Stimulated activated naive CD8-positive, alpha-beta T cell treated with anti-CD3 and anti-CD28 coated beads, Interleukin-15, Interleukin-2, amounts not matched to agents 100 ng/mL and 50 ng/mL, for 24 hours (primary cell): ENCODE data around the gene PPP4R3A.
"Not testable (repeated sequence)": the region's sequence is repeated elsewhere in the genome, so short reads cannot be mapped to it uniquely, and the experiment has no call there.

ENCODE experiments used
- H3K27ac Mint-ChIP-seq: one replicate; pipeline ENCODE4 v1.8.0; 2021; ENCODE audit warnings: mild to moderate bottlenecking, mixed read lengths
- H3K27me3 Mint-ChIP-seq: one replicate; pipeline ENCODE4 v1.8.0; 2021; ENCODE audit warnings: mixed read lengths
- H3K36me3 Mint-ChIP-seq: one replicate; pipeline ENCODE4 v1.8.0; 2021; ENCODE audit warnings: low read depth, mixed read lengths
- H3K4me1 Mint-ChIP-seq: one replicate; pipeline ENCODE4 v1.8.0; 2021; ENCODE audit warnings: low read depth, mixed read lengths
- H3K4me3 Mint-ChIP-seq: one replicate; pipeline ENCODE4 v1.8.0; 2021; ENCODE audit warnings: mild to moderate bottlenecking, mixed read lengths
- H3K9me3 Mint-ChIP-seq: one replicate; pipeline ENCODE4 v1.8.0; 2021; ENCODE audit warnings: mixed read lengths

The PPP4R3A gene

GRCh38 chr14:91510171-91511042 is at the start of gene PPP4R3A:
TSS of gene PPP4R3A (minus strand) at chr14:91510310. CDS start at chr14:91509647, 663 bp downstream.
- Mint-ChIP-seq H3K27ac (peak within 1 kb of the TSS; percentile 100), H3K4me1 (peaks cover 31% of the 10 kb centered on the region), H3K9me3 (no peaks in the 10 kb centered on the region)

GRCh38 chr14:91555531-91555930 is 45.4 kb upstream of the PPP4R3A start:
- H3K27ac Mint-ChIP-seq = no peak overlapping the region
- no peaks in the 10 kb centered on the region for H3K36me3 Mint-ChIP-seq
- peaks cover 6% of the 10 kb centered on the region for H3K27me3 Mint-ChIP-seq
- peaks cover 4% of the 10 kb centered on the region for H3K9me3 Mint-ChIP-seq
- no peak overlapping the region for H3K4me3 Mint-ChIP-seq
- no peaks in the 10 kb centered on the region for H3K4me1 Mint-ChIP-seq

More at GRCh38 chr14:91510171-91511042, at the start of gene PPP4R3A:
- H3K4me3 Mint-ChIP-seq = peak within 1 kb of the TSS; percentile 99
- peaks cover 32% of the 10 kb centered on the region for H3K36me3 Mint-ChIP-seq
- no peaks in the 10 kb centered on the region for H3K27me3 Mint-ChIP-seq

- peaks cover 5% of the 10 kb centered on the region for H3K27me3 Mint-ChIP-seq
- no peaks in the 10 kb centered on the region for H3K4me1 Mint-ChIP-seq
- H3K9me3 Mint-ChIP-seq = peaks cover 4% of the 10 kb centered on the region
- no peaks in the 10 kb centered on the region for H3K36me3 Mint-ChIP-seq
- no peak overlapping the region for H3K27ac Mint-ChIP-seq
- H3K4me3 Mint-ChIP-seq = no peak overlapping the region
Measured at GRCh38 chr14:91554535-91555332, 44.6 kb upstream of the PPP4R3A start.

GRCh38 chr14:91548108-91548507 is 38.0 kb upstream of the PPP4R3A start:
- no peaks in the 10 kb centered on the region for H3K9me3 Mint-ChIP-seq
- peaks cover 12% of the 10 kb centered on the region for H3K27me3 Mint-ChIP-seq
- H3K27ac Mint-ChIP-seq = no peak overlapping the region
- H3K36me3 Mint-ChIP-seq = no peaks in the 10 kb centered on the region
- no peaks in the 10 kb centered on the region for H3K4me1 Mint-ChIP-seq
- H3K4me3 Mint-ChIP-seq = no peak overlapping the region

GRCh38 chr14:91545946-91546716 is 36.0 kb upstream of the PPP4R3A start:
- Mint-ChIP-seq H3K4me1 (no peaks in the 10 kb centered on the region), H3K27ac (no peak overlapping the region), H3K36me3 (peaks cover 3% of the 10 kb centered on the region), H3K9me3 (peaks cover 13% of the 10 kb centered on the region), H3K27me3 (peaks cover 12% of the 10 kb centered on the region), H3K4me3 (no peak overlapping the region)

GRCh38 chr14:91545204-91545603 is 35.1 kb upstream of the PPP4R3A start:
- Mint-ChIP-seq H3K27me3 (peaks cover 12% of the 10 kb centered on the region), H3K27ac (no peak overlapping the region), H3K36me3 (peaks cover 8% of the 10 kb centered on the region), H3K4me3 (no peak overlapping the region), H3K9me3 (peaks cover 20% of the 10 kb centered on the region), H3K4me1 (no peaks in the 10 kb centered on the region)

- Mint-ChIP-seq H3K9me3 (peaks cover 20% of the 10 kb centered on the region), H3K4me3 (no peak overlapping the region), H3K36me3 (peaks cover 6% of the 10 kb centered on the region), H3K4me1 (no peaks in the 10 kb centered on the region), H3K27ac (no peak overlapping the region), H3K27me3 (peaks cover 3% of the 10 kb centered on the region)
Measured at GRCh38 chr14:91536327-91536726, 26.2 kb upstream of the PPP4R3A start.

GRCh38 chr14:91534059-91534458 is 23.9 kb upstream of the PPP4R3A start:
- H3K27me3 Mint-ChIP-seq, H3K36me3 Mint-ChIP-seq, H3K27ac Mint-ChIP-seq, H3K4me1 Mint-ChIP-seq, H3K4me3 Mint-ChIP-seq: not testable (repeated sequence)
- peaks cover 10% of the 10 kb centered on the region for H3K9me3 Mint-ChIP-seq

- Mint-ChIP-seq H3K4me1 (no peaks in the 10 kb centered on the region), H3K36me3 (no peaks in the 10 kb centered on the region), H3K27ac (no peak overlapping the region), H3K27me3 (peaks cover 3% of the 10 kb centered on the region), H3K4me3 (no peak overlapping the region), H3K9me3 (peaks cover 6% of the 10 kb centered on the region)
Measured at GRCh38 chr14:91533623-91534022, 23.5 kb upstream of the PPP4R3A start.

- no peaks in the 10 kb centered on the region for H3K4me1 Mint-ChIP-seq
- no peaks in the 10 kb centered on the region for H3K36me3 Mint-ChIP-seq
- no peak overlapping the region for H3K27ac Mint-ChIP-seq
- no peak overlapping the region for H3K4me3 Mint-ChIP-seq
- no peaks in the 10 kb centered on the region for H3K27me3 Mint-ChIP-seq
- no peaks in the 10 kb centered on the region for H3K9me3 Mint-ChIP-seq
Measured at GRCh38 chr14:91523972-91524371, 13.9 kb upstream of the PPP4R3A start.

- Mint-ChIP-seq H3K4me1 (no peaks in the 10 kb centered on the region), H3K9me3 (no peaks in the 10 kb centered on the region), H3K4me3 (no peak overlapping the region), H3K27ac (no peak overlapping the region), H3K36me3 (no peaks in the 10 kb centered on the region), H3K27me3 (peaks cover 4% of the 10 kb centered on the region)
Measured at GRCh38 chr14:91521061-91521640, 11.0 kb upstream of the PPP4R3A start.

GRCh38 chr14:91520138-91520537 is 10.0 kb upstream of the PPP4R3A start:
- Mint-ChIP-seq H3K27ac (no peak overlapping the region), H3K4me1 (no peaks in the 10 kb centered on the region), H3K36me3 (no peaks in the 10 kb centered on the region), H3K9me3 (no peaks in the 10 kb centered on the region), H3K4me3 (no peak overlapping the region), H3K27me3 (peaks cover 4% of the 10 kb centered on the region)

- no peak overlapping the region for H3K4me3 Mint-ChIP-seq
- H3K27ac Mint-ChIP-seq = no peak overlapping the region
- no peaks in the 10 kb centered on the region for H3K4me1 Mint-ChIP-seq
- no peaks in the 10 kb centered on the region for H3K9me3 Mint-ChIP-seq
- H3K36me3 Mint-ChIP-seq = no peaks in the 10 kb centered on the region
- H3K27me3 Mint-ChIP-seq = peaks cover 4% of the 10 kb centered on the region
Measured at GRCh38 chr14:91519239-91520036, 9.3 kb upstream of the PPP4R3A start.
